Right renal cortex interstitium (tissue), 3 donors: Measurements from ENCODE around the gene UCN. TPM values are rescaled to one million over a fixed set of nuclear protein-coding genes. Genes with fewer than 3 reads are reported as not detected.
"Not testable (repeated sequence)": the region's sequence is repeated elsewhere in the genome, so short reads cannot be mapped to it uniquely, and the experiment has no call there.

Experiments
- DNase-seq, 3 donors: peaks; one replicate each; pipeline ENCODE4 v3.0.0-alpha.2; 2013; ENCODE audit warnings: low read depth in 3 of 3, low spot score in 2 of 3
- polyA plus RNA-seq, 3 donors: library from polyadenylated mRNA; unstranded; fragments of 120-200 nt; gene quantifications; one replicate each; pipeline ENCODE4 v1.2.1, GENCODE V29; 2013; ENCODE audit not compliant: insufficient read length in 3 of 3

Gene UCN
- under 1 TPM; 0.19 to 0.59 (median 0.36) TPM for polyA plus RNA-seq

- peak in 2 of 3 donors; percentile 56 to 68 for DNase-seq
Measured at GRCh38 chr2:27308359-27308881, at the start of gene UCN. UCN (minus strand) TSS chr2:27308445; CDS start chr2:27307895, 550 bp downstream.

- peak; percentile 95 to 98 (median 98) for DNase-seq
Measured at GRCh38 chr2:27356382-27357181, 48.3 kb upstream of the UCN start, which contains the start of gene GTF3C2. GTF3C2 (minus strand) TSS chr2:27356764; CDS start chr2:27343554, 13,210 bp downstream.

DNA sequence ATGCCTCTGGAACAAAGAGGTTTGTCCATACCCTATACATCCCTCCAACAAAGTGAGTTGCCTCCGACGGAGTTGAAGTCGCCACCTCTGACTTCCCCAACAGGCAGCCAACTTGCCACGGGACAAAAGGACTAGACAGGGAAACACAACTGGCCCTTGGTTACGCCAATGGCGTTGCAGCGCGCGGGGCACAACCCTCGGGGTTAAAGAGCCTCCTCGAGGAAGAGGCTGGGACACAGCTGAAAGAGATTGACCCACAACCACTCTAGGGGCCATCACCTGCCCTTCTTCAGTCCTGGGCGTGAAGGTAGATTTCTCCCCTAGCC lies 47.8 kb upstream of the UCN start:
- no peak for DNase-seq

- no peak for DNase-seq
Measured at GRCh38 chr2:27354597-27354927, 46.3 kb upstream of the UCN start.

GRCh38 chr2:27353762-27354596 lies 45.7 kb upstream of the UCN start:
- DNase-seq: no peak

- DNase-seq: not testable (repeated sequence)
Measured at GRCh38 chr2:27353386-27353761, 45.1 kb upstream of the UCN start.

- no peak for DNase-seq
Measured at GRCh38 chr2:27351802-27352598, 43.8 kb upstream of the UCN start.

- no peak for DNase-seq
Measured at GRCh38 chr2:27350106-27350693, 42.0 kb upstream of the UCN start.

DNA sequence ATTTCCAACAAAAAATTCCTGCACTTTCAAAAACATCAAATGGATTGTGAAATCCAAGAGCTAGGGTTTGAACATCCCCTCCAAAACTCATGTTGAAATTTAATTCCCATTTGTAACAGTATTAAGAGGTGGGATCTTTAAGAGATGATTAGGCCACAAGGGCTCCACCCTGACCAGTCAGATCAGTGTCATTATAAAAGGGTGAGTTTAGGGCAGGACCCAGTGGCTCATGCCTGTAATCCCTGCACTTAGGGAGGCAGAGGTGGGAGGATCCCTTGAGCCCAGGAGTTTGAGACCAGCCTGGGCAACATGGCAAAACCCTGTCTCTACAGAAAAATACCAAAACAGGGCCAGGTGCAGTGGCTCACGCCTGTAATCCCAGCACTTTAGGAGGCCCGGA lies 39.4 kb upstream of the UCN start:
- DNase-seq: no peak

DNA sequence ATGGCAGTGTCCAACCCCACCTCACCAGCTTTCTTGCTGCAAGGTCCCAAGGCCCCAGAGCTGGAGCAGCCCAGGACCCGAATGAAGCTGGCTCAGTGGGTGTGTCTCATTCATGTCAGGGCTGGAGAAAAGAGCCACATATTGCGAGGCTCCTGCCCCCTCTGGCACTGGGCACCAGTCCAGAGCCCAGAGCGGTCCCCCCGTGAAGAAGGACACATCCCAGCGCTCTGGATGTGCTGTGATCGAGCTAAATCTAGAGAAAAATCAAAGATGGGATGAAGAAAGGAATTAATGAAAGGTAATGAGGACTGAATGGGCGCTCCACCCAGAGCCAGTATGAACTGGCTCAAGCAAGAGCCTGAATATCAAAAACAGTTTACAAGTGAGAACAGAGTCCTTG lies 27.9 kb upstream of the UCN start:
- DNase-seq: no peak

GRCh38 chr2:27335311-27335710 lies 27.1 kb upstream of the UCN start:
- DNase-seq: no peak

DNA sequence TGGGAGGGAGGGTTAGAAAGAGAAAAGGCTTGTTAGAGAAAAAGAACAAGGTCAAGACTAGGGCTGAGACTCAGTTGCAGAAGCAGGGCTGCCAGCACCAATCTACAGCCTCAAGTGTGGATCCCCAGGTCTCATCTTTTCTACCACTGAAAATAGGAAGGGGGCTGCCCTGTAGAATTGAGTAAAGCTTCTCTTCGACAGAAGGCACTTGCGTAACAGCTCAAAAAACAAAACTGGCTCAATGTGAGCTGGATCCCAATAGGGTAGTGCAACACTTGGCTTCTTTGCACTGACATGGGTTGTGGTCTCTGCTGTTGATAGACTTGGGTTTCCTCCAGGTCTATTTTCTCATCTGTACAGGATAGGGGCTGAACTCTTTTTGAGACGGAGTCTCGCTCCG lies 16.5 kb upstream of the UCN start:
- DNase-seq: no peak

- no peak for DNase-seq
Measured at GRCh38 chr2:27323596-27324285, 15.5 kb upstream of the UCN start.

GRCh38 chr2:27322766-27323595 lies 14.7 kb upstream of the UCN start, which contains the start of gene MPV17:
MPV17 (minus strand) TSS chr2:27323097; CDS start chr2:27322517, 580 bp downstream.
- peak; percentile 80 to 91 (median 81) for DNase-seq

DNA sequence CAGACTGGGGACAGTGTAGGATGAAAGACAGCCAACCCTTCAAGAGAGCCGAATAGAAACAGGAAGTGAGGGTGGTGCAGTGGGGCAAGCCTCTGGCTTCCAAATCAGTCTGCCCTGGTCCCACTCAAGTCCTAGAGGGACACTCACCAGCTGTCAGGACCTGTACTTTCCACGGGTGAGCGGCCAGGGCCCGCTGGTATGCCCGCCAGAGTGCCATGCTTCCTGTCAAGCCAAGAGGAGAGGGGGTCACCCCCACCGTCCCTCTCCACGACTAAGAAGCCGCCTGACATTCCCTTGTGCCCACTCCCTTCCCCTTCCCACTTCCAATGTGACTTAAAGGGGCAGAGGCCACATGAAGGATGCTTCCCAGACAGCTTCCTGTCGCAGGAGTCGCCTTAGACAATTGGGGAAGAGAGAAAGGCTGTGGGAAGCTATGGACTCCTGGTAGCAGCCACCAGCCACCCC lies 14.1 kb upstream of the UCN start:
- DNase-seq: no peak

DNA sequence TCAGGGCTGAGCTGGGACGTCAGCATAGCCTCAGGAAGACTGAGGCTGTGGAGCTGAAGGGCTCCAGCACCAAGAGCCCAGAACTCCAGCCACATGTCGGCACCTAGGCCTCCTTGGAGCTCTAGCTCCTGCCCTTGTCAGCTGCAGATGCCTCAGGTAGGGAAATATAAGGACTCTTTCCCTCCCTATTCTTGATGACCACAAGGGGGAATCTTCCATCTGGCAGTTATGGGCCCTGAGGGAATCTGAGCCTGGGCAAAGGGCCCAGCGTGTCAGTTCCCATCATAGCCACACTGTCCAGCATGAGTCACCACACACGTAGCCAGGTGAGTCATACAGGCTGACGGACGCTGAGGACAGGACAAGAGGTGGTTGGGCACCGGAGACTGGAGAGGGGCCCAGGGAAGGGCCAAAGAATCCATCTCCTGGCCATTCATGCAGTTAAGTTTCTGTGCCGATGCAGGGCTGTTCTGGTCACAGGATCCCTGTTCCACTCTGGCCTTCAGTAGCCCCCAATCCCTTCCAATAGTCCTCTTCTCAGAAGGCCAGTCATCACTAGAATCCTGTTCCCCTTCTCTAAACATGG lies 12.8 kb upstream of the UCN start:
- DNase-seq: no peak

- DNase-seq: not testable (repeated sequence)
Measured at GRCh38 chr2:27319839-27320238, 11.6 kb upstream of the UCN start.

- no peak for DNase-seq
Measured at GRCh38 chr2:27316655-27317412, 8.6 kb upstream of the UCN start.
